Measurements from ENCODE around the gene SRSF9. TPM values are rescaled to one million over a fixed set of nuclear protein-coding genes. Genes with fewer than 3 reads are reported as not detected.

SRSF9 gene
- total and polyA plus RNA-seq, 2 of the 13 experiments (the other 11 are each of a cell fraction or from before 2014, with no cell fraction given) = 125 to 144 TPM

- TF ChIP-seq MAZ (IDR thresholded peaks at IDR 0.05; ENCODE audit: borderline replicate concordance, low read depth, low read length) (peak; percentile 84; the same call in 1 of the 2 replicates), MAZ (CRISPR knock-in tag; IDR thresholded peaks at IDR 0.05; ENCODE audit: low read depth) (peak; percentile 95), DMAP1 (CRISPR knock-in tag; IDR thresholded peaks at IDR 0.05) (peak; percentile 100), FLYWCH1 (CRISPR knock-in tag; IDR thresholded peaks at IDR 0.05) (no peak), NR2F6 (IDR thresholded peaks at IDR 0.05) (no peak; the same call in 1 of the 2 replicates), NR2F6 (CRISPR knock-in tag; IDR thresholded peaks at IDR 0.05) (peak; percentile 44; the same call in 1 of the 2 replicates), ZNF234 (CRISPR knock-in tag; conservative IDR thresholded peaks at IDR 0.05) (no peak), ZNF879 (CRISPR knock-in tag; IDR thresholded peaks at IDR 0.05) (no peak), EP300 (IDR thresholded peaks at IDR 0.05; ENCODE audit: low read depth in 2 of 2, low read length in 2 of 2) (no peak; a peak in 2 of 4 replicates), EP300 (CRISPR knock-in tag; IDR thresholded peaks at IDR 0.05; ENCODE audit: borderline replicate concordance) (peak; percentile 30), ZFYVE20 (CRISPR knock-in tag; IDR thresholded peaks at IDR 0.05; ENCODE audit: borderline replicate concordance, low read depth) (no peak), SNAPC2 (CRISPR knock-in tag; IDR thresholded peaks at IDR 0.05) (peak; percentile 80; the same call in 1 of the 2 replicates), ATF6 (CRISPR knock-in tag; conservative IDR thresholded peaks at IDR 0.05) (peak; percentile 76; the same call in 1 of the 2 replicates), FOXA3 (CRISPR knock-in tag; IDR thresholded peaks at IDR 0.05) (peak; percentile 77), TMF1 (CRISPR knock-in tag; IDR thresholded peaks at IDR 0.05; ENCODE audit: low read depth) (peak; percentile 60; the same call in 1 of the 2 replicates), NR1H2 (CRISPR knock-in tag; IDR thresholded peaks at IDR 0.05; ENCODE audit: borderline replicate concordance, low read depth) (0 out of 2 replicates have a peak, but pooled peaks have one; percentile 17), RFXAP (CRISPR knock-in tag; IDR thresholded peaks at IDR 0.05; ENCODE audit: borderline replicate concordance) (peak; percentile 89), MED13 (CRISPR knock-in tag; IDR thresholded peaks at IDR 0.05) (peak; percentile 62; the same call in 1 of the 2 replicates), ZNF746 (CRISPR knock-in tag; IDR thresholded peaks at IDR 0.05) (peak; percentile 77; the same call in 1 of the 2 replicates), ZNF329 (CRISPR knock-in tag; IDR thresholded peaks at IDR 0.05; ENCODE audit: low read depth) (peak; percentile 87), EZH2 (conservative IDR thresholded peaks at IDR 0.05; ENCODE audit: low read depth, low read length) (no peak), HOXA3 (CRISPR knock-in tag; IDR thresholded peaks at IDR 0.05) (peak; percentile 100), ZNF839 (CRISPR knock-in tag; IDR thresholded peaks at IDR 0.05; ENCODE audit: borderline replicate concordance) (no peak), PHF21A (CRISPR knock-in tag; IDR thresholded peaks at IDR 0.05) (peak; percentile 64), ZNF567 (CRISPR knock-in tag; IDR thresholded peaks at IDR 0.05; ENCODE audit: borderline replicate concordance) (peak; percentile 89; the same call in 1 of the 2 replicates), CHD2 (IDR thresholded peaks at IDR 0.05; ENCODE audit: low read depth, low read length) (peak; percentile 58; the same call in 1 of the 2 replicates)
These were observed 23.4 kb downstream of the SRSF9 start, which contains the start of the genes GATC and TRIAP1 (continued) for GRCh38 chr12:120445911-120446843.

Measured in HepG2 (cell line).